Activated gamma-delta T cell treated with anti-CD3 and anti-CD28 coated beads, Interleukin-2, amount 50 U/mL, for 16 hours (primary cell): ENCODE results near the gene SERP2.

Experiments used
- DNase-seq: peaks from one replicate; pipeline ENCODE4 v3.0.0-alpha.2; 2020; ENCODE audit warnings: low read depth

Gene SERP2

GRCh38 chr13:44359983-44360375, 13.6 kb upstream of the SERP2 start:
- no peak for DNase-seq

- DNase-seq: no peak
These were observed 11.1 kb upstream of the SERP2 start for GRCh38 chr13:44362394-44363040.

GRCh38 chr13:44363631-44364344, 9.8 kb upstream of the SERP2 start:
- no peak for DNase-seq

GRCh38 chr13:44364345-44365000, 9.2 kb upstream of the SERP2 start:
- DNase-seq: no peak

- no peak for DNase-seq
These were observed 8.6 kb upstream of the SERP2 start for GRCh38 chr13:44365008-44365407.

GRCh38 chr13:44365899-44366298, 7.7 kb upstream of the SERP2 start:
- DNase-seq: no peak

GRCh38 chr13:44368062-44368591, 5.5 kb upstream of the SERP2 start:
- DNase-seq: no peak

- no peak for DNase-seq
These were observed 4.8 kb upstream of the SERP2 start for GRCh38 chr13:44368599-44369368.

GRCh38 chr13:44371421-44371820, 2.2 kb upstream of the SERP2 start:
- DNase-seq: no peak

GRCh38 chr13:44373247-44373600, 400 bp upstream of the SERP2 start:
- DNase-seq: no peak

GRCh38 chr13:44374348-44374712, 706 bp downstream of the SERP2 start:
- no peak for DNase-seq

GRCh38 chr13:44378277-44378676, 4.7 kb downstream of the SERP2 start:
- DNase-seq: no peak

- no peak for DNase-seq
These were observed 6.3 kb downstream of the SERP2 start for GRCh38 chr13:44379885-44380284.

GRCh38 chr13:44380404-44381165, 7.0 kb downstream of the SERP2 start:
- no peak for DNase-seq

- no peak for DNase-seq
These were observed 9.1 kb downstream of the SERP2 start for GRCh38 chr13:44382635-44383145.

- no peak for DNase-seq
These were observed 10.3 kb downstream of the SERP2 start for GRCh38 chr13:44383945-44384344.

- no peak for DNase-seq
These were observed 11.2 kb downstream of the SERP2 start for GRCh38 chr13:44384778-44385177.

- no peak for DNase-seq
These were observed 11.8 kb downstream of the SERP2 start for GRCh38 chr13:44385401-44385800.

GRCh38 chr13:44385847-44386246, 12.2 kb downstream of the SERP2 start:
- DNase-seq: no peak

GRCh38 chr13:44386913-44387556, 13.4 kb downstream of the SERP2 start:
- no peak for DNase-seq
